GM18511 (cell line): ENCODE results near the gene PLEKHG1.

ENCODE experiments used
- ATAC-seq: cut with Tn5 transposase; IDR thresholded peaks from one replicate; pipeline ENCODE4 v1.9.1; 2021; ENCODE audit warnings: mild to moderate bottlenecking, moderate library complexity; ENCODE audit not compliant: unreplicated experiment

PLEKHG1 gene

DNA sequence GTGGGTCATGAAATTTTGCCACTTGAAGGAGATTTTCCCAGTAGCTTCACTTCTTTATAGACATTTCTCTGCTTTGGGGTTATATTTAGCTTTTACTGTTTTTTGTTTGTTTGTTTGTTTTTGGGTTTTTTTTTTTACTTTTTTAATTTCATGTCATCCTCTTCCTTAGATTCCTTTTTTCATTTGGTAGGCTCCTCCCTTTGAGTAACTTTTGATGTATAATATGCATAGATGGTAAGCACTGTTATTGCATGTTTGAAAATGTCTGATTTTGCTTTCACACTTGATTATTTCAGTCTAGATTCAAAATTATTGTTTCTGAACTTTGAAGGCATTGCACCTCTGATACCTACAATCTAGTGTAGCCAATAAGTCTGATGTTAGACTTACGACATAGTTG lies 37.6 kb downstream of the PLEKHG1 start:
- no peak for ATAC-seq

DNA sequence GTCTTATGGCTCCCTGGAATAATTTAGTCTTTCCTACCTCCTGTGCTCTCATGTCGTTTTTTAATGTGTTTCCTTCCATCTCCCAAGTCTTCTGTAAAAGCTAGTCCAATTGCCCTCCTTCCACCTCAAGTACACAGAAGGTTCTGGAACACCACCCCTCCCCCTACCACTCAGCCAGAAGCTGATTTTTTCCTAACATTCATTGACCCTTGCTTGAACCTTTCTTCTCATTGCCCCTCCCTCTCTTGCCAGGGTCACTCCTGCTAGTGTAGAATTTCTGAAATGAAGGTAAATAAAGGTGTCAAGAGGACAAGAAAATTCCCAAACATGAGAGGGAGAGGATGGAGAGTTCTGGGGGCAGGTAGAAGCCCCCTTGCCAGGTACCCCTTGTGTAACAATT lies 38.6 kb downstream of the PLEKHG1 start:
- no peak for ATAC-seq

DNA sequence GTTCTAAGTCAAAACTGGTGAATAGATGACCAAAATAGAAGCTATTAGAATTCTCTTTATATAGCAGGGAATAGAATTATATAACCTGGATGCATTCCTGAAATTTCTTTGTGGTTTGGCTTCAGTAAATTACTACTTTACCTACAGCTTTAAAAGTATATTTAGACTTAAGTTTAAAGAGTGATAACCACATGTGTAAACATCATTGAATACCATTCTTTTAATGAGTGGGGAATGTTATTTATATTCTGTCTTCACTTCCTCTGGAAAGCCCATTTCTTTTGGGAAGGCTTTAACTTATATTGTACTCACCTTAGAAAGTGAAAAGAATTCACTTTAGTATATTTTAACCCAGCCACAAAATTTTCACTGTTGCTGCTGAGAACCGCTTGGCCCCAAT lies 39.1 kb downstream of the PLEKHG1 start:
- no peak for ATAC-seq

DNA sequence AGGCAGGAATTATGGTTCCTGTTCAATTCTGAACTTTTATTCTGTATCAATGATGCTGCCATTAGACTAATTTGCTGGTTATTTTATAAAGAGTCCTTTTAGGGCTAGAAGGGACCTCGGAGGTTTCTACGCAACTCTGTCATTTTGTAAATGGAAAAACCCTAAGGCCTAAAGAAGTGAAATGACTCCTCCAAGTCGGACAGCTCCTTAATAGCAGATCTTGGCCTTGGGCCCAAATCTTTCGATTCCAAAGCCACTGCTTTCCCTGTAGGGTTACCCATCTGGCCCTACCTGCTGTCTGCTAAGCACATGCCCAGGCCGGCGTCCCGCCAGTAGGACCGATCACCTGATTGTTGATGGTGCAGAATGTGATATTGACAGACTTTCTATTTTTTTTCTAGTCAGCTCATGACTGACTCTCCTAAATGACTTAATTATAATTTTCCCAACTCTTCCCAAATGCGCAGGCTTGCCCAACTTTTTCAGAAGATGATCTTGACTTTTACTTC lies 40.2 kb downstream of the PLEKHG1 start:
- ATAC-seq: no peak

DNA sequence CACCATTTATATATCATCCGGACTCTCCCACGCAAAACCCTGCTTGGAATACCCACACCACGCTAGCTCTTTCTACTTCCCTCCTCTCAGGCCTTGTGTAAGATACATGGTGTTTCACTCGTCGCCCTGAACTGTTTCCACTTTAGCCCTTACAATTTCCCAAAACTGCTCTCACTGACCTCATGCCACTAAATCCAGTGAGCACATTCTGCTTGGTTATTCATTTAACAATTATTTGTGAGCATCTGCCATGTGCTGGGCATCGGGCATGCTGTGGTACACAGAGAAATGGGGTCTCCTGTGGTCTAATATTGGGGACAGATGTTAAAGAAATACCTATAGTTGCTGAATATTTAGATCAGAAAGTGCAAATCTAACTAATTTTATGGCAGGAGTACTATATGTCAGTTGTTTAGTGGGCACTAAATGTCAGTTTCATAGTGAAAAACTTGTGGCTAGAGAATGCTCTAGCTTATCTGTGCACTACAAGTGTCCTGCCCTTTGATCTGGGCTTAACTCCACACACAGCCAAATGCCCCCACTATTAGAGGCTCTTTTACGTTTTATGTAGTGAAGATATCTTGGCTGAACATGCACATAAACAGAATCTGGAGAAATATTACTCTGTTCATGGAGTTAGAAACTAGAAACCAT lies 41.0 kb downstream of the PLEKHG1 start:
- peak; percentile 49 for ATAC-seq

DNA sequence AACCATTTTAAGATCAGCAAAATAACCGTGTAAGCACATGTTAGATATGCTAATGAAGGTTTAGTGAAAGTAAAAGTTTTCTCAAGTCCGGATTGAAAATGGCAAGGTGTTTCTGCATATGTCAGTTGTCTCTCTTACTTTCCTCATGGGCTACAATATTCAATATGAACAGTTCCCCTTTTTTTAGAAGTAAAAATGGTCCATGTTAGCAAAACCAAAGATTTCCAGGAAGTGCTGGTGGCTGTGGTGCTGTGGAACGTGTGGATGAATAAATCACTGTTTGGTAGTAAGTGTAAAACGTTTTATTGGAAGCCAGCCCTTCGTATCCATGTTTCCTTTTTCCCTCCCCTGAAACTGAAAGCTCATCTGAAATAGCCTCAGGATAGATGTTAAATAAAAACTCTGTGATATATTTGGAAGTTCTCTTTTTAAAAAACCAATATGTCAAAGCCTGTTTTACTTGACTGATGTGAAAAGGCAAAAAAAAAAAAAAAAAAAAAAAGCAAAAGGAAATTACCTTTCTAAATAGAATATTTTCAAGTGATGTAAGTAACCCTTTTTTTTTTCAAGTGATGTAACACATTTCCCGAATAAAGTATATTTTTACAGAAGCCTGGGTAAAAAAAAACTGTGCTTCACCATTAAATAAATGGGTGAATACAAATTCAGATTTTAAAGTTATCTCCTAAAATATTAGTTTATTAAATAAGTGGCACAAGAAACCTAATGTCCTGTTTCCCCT lies 41.9 kb downstream of the PLEKHG1 start:
- peak; percentile 69 for ATAC-seq

DNA sequence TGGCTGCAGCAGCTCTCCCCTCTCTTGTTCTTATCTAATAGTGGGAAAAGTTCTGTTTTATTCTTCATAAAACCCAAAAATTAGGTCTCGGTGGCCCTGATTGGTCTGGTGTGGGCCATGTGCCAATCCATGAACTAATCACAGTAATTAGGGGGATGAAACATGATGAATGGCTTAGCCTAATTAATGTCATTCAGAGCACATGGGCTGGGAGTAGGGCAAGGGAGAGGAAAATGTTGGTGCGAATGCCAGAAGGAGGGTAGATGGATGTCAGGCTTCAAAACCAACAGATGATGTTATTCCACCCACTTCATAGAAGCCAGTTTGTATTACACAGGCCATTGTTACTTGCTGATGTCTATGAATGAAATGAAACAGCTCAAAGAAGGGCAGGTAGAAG lies 46.5 kb downstream of the PLEKHG1 start:
- ATAC-seq: no peak

DNA sequence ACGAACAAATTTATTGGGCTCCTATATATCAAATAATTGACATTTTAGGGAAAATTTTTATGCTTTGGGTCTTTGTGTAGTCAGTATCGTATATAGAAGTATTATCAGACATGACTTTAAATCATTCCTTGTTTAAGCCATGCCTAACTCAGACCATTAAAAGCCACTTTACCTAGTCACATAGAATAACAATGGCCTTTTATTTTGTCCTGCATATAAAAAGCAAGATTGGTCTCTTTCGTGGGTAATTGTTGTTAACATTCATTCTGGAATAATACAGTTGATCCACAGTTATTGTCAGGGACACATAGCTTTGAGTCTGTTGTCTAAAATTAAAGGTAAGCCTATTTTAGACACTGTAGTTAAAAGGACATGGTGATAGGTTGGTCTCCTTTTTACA lies 47.4 kb downstream of the PLEKHG1 start:
- no peak for ATAC-seq
